MCF 10A (cell line): ENCODE data around the gene ATPAF1. TPM values are rescaled to one million over a fixed set of nuclear protein-coding genes. Genes with fewer than 3 reads are reported as not detected.

Source experiments
- BruUV-seq: library from RNA; stranded (reverse); fragments of 400-500 nt; replicated peaks from 2 replicates; lab custom pipeline; 2021; lab: Mats Ljungman, UMichigan
- CTCF ChIA-PET: fragments of 300-600 bp; sonication (Branson Sonifier 250); formaldehyde crosslinking; extraction: SDS; loops from one replicate; lab custom pipeline; 2021; ENCODE audit warnings: antibody characterized with exemption, inconsistent platforms; lab: Yijun Ruan, JAX
- POLR2A ChIA-PET: fragments of 300-600, 350-650 bp; sonication (Branson Sonifier 250); formaldehyde crosslinking; extraction: SDS; loops from one replicate; lab custom pipeline; 2020; ENCODE audit warnings: antibody characterized with exemption, inconsistent platforms; lab: Yijun Ruan, JAX
- DNase-seq: peaks from one replicate; pipeline ENCODE4 v3.0.0-alpha.2; 2018; ENCODE audit not compliant: unreplicated experiment
- H3K27ac Mint-ChIP-seq: one replicate; pipeline ENCODE4 v1.8.0; 2022; ENCODE audit warnings: mild to moderate bottlenecking, low read depth, mixed read lengths; ENCODE audit not compliant: unreplicated experiment
- H3K27me3 Mint-ChIP-seq: one replicate; pipeline ENCODE4 v1.8.0; 2022; ENCODE audit warnings: mixed read lengths; ENCODE audit not compliant: insufficient read depth, unreplicated experiment
- H3K36me3 Mint-ChIP-seq: one replicate; pipeline ENCODE4 v1.8.0; 2022; ENCODE audit warnings: mild to moderate bottlenecking, moderate library complexity, mixed read lengths; ENCODE audit not compliant: insufficient read depth, unreplicated experiment
- H3K4me1 Mint-ChIP-seq: one replicate; pipeline ENCODE4 v1.8.0; 2022; ENCODE audit warnings: mixed read lengths; ENCODE audit not compliant: insufficient read depth, unreplicated experiment
- H3K4me3 Mint-ChIP-seq: one replicate; pipeline ENCODE4 v1.8.0; 2022; ENCODE audit warnings: mild to moderate bottlenecking, moderate library complexity, mixed read lengths; ENCODE audit not compliant: unreplicated experiment
- H3K9me3 Mint-ChIP-seq: one replicate; pipeline ENCODE4 v1.8.0; 2022; ENCODE audit warnings: mixed read lengths; ENCODE audit not compliant: unreplicated experiment
- intact Hi-C: fragments of 100-400 bp; cut with micrococcal nuclease; formaldehyde crosslinking; loops from 2 replicates; pipeline ENCODE4 v1.14.1; 2022
- total RNA-seq: library from RNA; stranded (reverse); gene quantifications from 2 replicates; pipeline ENCODE4 v1.2.3, GENCODE V29; 2022
- TF ChIP-seq, protein P1 (sequence below): fragments of 200-600 bp; IDR thresholded peaks from one replicate; pipeline ENCODE4 v1.8.0; 2022; ENCODE audit warnings: antibody characterized with exemption, mild to moderate bottlenecking; ENCODE audit not compliant: unreplicated experiment

Gene ATPAF1
- total RNA-seq, 1 experiment from 2014 or later = 43.2 TPM

DNA sequence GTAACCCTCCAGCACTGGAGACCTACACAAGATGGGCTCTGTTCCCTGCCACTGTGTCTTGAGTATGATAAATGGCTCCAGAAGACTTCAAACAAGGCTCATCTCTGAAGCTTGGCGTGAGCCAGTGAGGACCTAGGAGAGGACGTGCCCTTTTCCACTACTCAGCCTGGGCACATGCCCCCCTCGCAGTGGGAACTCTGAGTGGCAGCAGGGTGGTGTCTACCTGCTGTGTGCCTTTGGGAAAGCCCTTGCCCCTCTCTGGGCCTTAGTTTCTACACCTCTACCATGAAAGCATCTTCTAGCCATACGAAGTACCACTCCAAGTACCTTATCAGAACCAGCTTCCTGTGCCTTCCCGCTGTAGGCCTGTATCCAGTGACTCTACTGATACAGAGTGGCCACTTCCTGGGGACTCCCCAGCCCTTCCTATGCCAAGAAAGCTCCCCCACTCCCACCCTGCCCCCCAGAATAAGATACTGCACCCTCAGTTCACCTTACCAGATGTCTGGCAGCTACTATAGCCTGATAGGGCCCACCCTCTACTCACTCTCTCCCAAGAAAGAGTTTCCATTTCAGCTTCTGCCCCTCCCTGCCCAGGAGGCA, 48.4 kb downstream of the ATPAF1 start:
- intact Hi-C loops = no loop called here
- Mint-ChIP-seq H3K4me1 (peaks cover 19% of the 10 kb centered on the region), H3K27ac (no peak overlapping the region), H3K9me3 (no peaks in the 10 kb centered on the region), H3K36me3 (no peaks in the 10 kb centered on the region), H3K27me3 (no peaks in the 10 kb centered on the region), H3K4me3 (no peak overlapping the region)
- POLR2A ChIA-PET = interaction anchor here (5.6 kb wide), 1 partner anchor 15 kb away, joined by 73 read pairs; the partner anchor contains the start of gene MKNK1
- DNase-seq = no peak
- TF ChIP-seq, protein P1, sequence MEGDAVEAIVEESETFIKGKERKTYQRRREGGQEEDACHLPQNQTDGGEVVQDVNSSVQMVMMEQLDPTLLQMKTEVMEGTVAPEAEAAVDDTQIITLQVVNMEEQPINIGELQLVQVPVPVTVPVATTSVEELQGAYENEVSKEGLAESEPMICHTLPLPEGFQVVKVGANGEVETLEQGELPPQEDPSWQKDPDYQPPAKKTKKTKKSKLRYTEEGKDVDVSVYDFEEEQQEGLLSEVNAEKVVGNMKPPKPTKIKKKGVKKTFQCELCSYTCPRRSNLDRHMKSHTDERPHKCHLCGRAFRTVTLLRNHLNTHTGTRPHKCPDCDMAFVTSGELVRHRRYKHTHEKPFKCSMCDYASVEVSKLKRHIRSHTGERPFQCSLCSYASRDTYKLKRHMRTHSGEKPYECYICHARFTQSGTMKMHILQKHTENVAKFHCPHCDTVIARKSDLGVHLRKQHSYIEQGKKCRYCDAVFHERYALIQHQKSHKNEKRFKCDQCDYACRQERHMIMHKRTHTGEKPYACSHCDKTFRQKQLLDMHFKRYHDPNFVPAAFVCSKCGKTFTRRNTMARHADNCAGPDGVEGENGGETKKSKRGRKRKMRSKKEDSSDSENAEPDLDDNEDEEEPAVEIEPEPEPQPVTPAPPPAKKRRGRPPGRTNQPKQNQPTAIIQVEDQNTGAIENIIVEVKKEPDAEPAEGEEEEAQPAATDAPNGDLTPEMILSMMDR = no peak
- CTCF ChIA-PET = interaction anchor here (0.7 to 1.1 kb wide), 2 partner anchors 72 to 105 kb away, joined by 3 to 4 read pairs; no protein-coding TSS in a partner anchor
- no TSS peak for BruUV-seq

DNA sequence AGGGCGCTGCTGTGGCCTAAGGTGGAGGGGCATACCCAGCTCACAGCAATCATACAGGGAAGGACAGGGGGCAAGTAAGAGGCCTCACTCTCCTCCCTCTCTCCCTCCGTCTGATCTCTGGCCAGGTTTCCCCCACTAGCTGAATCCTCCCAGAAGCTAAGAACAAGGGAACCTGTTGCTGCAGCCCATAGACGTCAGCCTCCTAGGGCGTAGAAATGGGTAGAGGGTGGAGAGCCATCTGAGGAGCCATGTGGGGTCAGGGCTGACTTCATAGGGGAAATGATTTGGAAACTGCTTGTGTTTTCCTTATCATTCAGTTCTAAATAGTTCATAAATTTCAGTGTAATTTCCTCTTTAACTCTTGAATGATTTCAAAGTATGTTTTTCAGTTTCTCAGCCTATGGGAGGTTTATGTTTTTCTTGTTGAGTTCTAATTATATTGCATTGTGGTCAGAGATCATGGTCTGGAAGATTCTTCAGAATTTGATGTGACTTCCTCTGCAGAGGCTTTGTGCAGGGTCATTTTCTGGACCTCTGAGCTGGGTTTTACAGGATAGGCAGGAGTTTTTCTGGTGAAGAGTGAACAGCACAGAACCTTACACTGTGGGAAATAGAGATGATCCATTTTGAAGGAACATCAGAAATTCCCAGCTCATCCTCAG, 49.3 kb downstream of the ATPAF1 start:
- Mint-ChIP-seq H3K9me3 (no peaks in the 10 kb centered on the region), H3K27ac (no peak overlapping the region), H3K27me3 (no peaks in the 10 kb centered on the region), H3K4me3 (no peak overlapping the region), H3K4me1 (peaks cover 21% of the 10 kb centered on the region), H3K36me3 (no peaks in the 10 kb centered on the region)
- ChIA-PET POLR2A (interaction anchor here (0.7 to 5.6 kb wide), 2 partner anchors 12 to 14 kb away, joined by 3 to 73 read pairs; partner anchors contain the start of gene MKNK1), CTCF (interaction anchor here (0.5 to 0.8 kb wide), 4 partner anchors 11 to 87 kb away, joined by 3 to 4 read pairs (median 4); no protein-coding TSS in a partner anchor)
- TF ChIP-seq, protein P1 = no peak
- no peak for DNase-seq
- intact Hi-C loops = no loop called here
- BruUV-seq = no TSS peak

DNA sequence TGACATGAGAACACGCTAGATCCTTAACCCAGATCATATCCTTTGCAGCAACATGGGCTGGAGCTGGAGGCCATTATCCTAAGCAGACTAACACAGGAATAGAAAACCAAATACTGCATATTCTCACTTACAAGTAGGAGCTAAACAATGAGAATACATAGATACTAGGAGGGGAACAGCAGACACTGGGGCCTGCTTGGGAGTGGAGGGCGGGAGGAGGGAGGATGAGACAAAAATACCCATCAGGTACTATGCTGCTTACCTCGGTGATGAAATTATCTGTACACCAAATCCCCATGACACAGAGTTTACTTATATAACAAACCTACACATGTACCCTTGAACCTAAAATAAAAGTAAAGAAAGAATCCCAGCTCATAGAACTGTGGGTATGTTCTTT, 50.3 kb downstream of the ATPAF1 start:
- DNase-seq = no peak
- TF ChIP-seq, protein P1 = no peak
- Mint-ChIP-seq H3K27me3 (no peaks in the 10 kb centered on the region), H3K27ac (peak overlapping the region; percentile 88), H3K9me3 (no peaks in the 10 kb centered on the region), H3K4me1 (peaks cover 28% of the 10 kb centered on the region), H3K36me3 (no peaks in the 10 kb centered on the region), H3K4me3 (no peak overlapping the region)
- POLR2A ChIA-PET = interaction anchor here (1.2 to 5.6 kb wide), 6 partner anchors 13 to 101 kb away, joined by 3 to 73 read pairs (median 10); partner anchors contain the start of genes EFCAB14 and MKNK1
- CTCF ChIA-PET = interaction anchor here (0.6 to 1.4 kb wide), 3 partner anchors 10 to 1568 kb away, joined by 3 read pairs; partner anchors contain the start of gene MKNK1
- no TSS peak for BruUV-seq
- intact Hi-C loops = no loop called here
